Mesenchymal stem cell (in vitro differentiated cells and primary cell): ENCODE data around the gene CFAP70.

Experiments used
- DNase-seq: peaks from one replicate; pipeline ENCODE4 v3.0.0-alpha.2; 2013
- H2AFZ ChIP-seq: one replicate; pipeline ENCODE4 v1.6.1; 2013; ENCODE audit warnings: low read depth, mild to moderate bottlenecking, control low read depth, inconsistent platforms, low read length, moderate library complexity
- H2AK5ac ChIP-seq: 2 replicates; pipeline ENCODE4 v1.6.1; 2013; ENCODE audit warnings: low read length, moderate library complexity, mild to moderate bottlenecking, inconsistent platforms; ENCODE audit not compliant: severe bottlenecking
- H2BK120ac ChIP-seq: one replicate; pipeline ENCODE4 v1.6.1; 2013; ENCODE audit warnings: low read depth, mild to moderate bottlenecking, inconsistent platforms, low read length, moderate library complexity
- H2BK12ac ChIP-seq, 2 experiments: one replicate each; pipeline ENCODE4 v1.6.1; 2013; ENCODE audit warnings: inconsistent platforms in 2 of 2, low read length in 2 of 2, mild to moderate bottlenecking in 2 of 2, moderate library complexity in 2 of 2, control low read depth in 1 of 2
- H2BK15ac ChIP-seq: one replicate; pipeline ENCODE4 v1.6.1; 2013; ENCODE audit warnings: mild to moderate bottlenecking, low read depth, inconsistent platforms; ENCODE audit not compliant: poor library complexity, severe bottlenecking
- H2BK5ac ChIP-seq: 2 replicates; pipeline ENCODE4 v1.6.1; 2013; ENCODE audit warnings: low read depth, mild to moderate bottlenecking, low read length, control low read depth, inconsistent platforms; ENCODE audit not compliant: poor library complexity, severe bottlenecking
- H3K14ac ChIP-seq, 2 experiments: one replicate each; pipeline ENCODE4 v1.6.1; 2013; ENCODE audit warnings: inconsistent platforms in 2 of 2, low read length in 2 of 2, control low read depth in 1 of 2, mild to moderate bottlenecking in 1 of 2, moderate library complexity in 1 of 2
- H3K18ac ChIP-seq, 2 experiments: one replicate each; pipeline ENCODE4 v1.6.1; 2013; ENCODE audit warnings: inconsistent platforms in 2 of 2, low read length in 2 of 2, control low read depth in 1 of 2, low read depth in 1 of 2, mild to moderate bottlenecking in 1 of 2
- H3K23ac ChIP-seq, 2 experiments: one replicate each; pipeline ENCODE4 v1.6.1; 2013; ENCODE audit warnings: inconsistent platforms in 2 of 2, low read length in 2 of 2, mild to moderate bottlenecking in 2 of 2, moderate library complexity in 2 of 2, control low read depth in 1 of 2
- H3K27ac ChIP-seq: 2 replicates; pipeline ENCODE4 v1.5.1; 2013; ENCODE audit warnings: mild to moderate bottlenecking, moderate library complexity, low read length, control low read depth, inconsistent platforms; ENCODE audit not compliant: poor library complexity, severe bottlenecking
- H3K27me3 ChIP-seq, 2 experiments: 2 replicates each; pipeline versions ENCODE4 v1.6.1 to v1.7.0; 2013; ENCODE audit warnings: low read length in 2 of 2, mild to moderate bottlenecking in 2 of 2, moderate library complexity in 2 of 2, control low read depth in 1 of 2, inconsistent platforms in 1 of 2; ENCODE audit not compliant: control insufficient read depth in 1 of 2, insufficient read depth in 1 of 2
- H3K36me3 ChIP-seq, 2 experiments: 2 replicates each; pipeline versions ENCODE4 v1.6.1 to v1.7.0; 2013; ENCODE audit warnings: low read length in 2 of 2, control low read depth in 1 of 2, inconsistent platforms in 1 of 2, low read depth in 1 of 2, mild to moderate bottlenecking in 1 of 2; ENCODE audit not compliant: insufficient read depth in 2 of 2, control insufficient read depth in 1 of 2
- H3K4ac ChIP-seq, 2 experiments: one replicate each; pipeline ENCODE4 v1.6.1; 2013; ENCODE audit warnings: inconsistent platforms in 2 of 2, low read length in 2 of 2, mild to moderate bottlenecking in 2 of 2, moderate library complexity in 2 of 2, control low read depth in 1 of 2, low read depth in 1 of 2
- H3K4me1 ChIP-seq: 2 replicates; pipeline ENCODE4 v1.6.1; 2013; ENCODE audit warnings: low read depth, low read length, control low read depth; ENCODE audit not compliant: control insufficient read depth, insufficient read depth
- H3K4me2 ChIP-seq: 2 replicates; pipeline ENCODE4 v1.6.1; 2013; ENCODE audit warnings: low read length, mild to moderate bottlenecking, inconsistent platforms; ENCODE audit not compliant: poor library complexity, severe bottlenecking
- H3K4me3 ChIP-seq, 2 experiments: 2 replicates each; pipeline versions ENCODE4 v1.5.1 to v1.7.0; 2013; ENCODE audit warnings: low read length in 2 of 2, mild to moderate bottlenecking in 2 of 2, control low read depth in 1 of 2, low read depth in 1 of 2; ENCODE audit not compliant: insufficient read depth in 1 of 2
- H3K79me1 ChIP-seq: replicated peaks from 2 replicates; pipeline ENCODE4 v1.6.1; 2013; ENCODE audit warnings: mild to moderate bottlenecking, control low read depth, low read length, inconsistent platforms; ENCODE audit not compliant: poor library complexity, severe bottlenecking
- H3K9ac ChIP-seq: 2 replicates; pipeline ENCODE4 v1.7.0; 2013; ENCODE audit warnings: mild to moderate bottlenecking, low read length, moderate library complexity
- H3K9me3 ChIP-seq: 2 replicates; pipeline ENCODE4 v1.7.0; 2013; ENCODE audit warnings: mild to moderate bottlenecking, low read length; ENCODE audit not compliant: control insufficient read depth
- H4K8ac ChIP-seq: one replicate; pipeline ENCODE4 v1.6.1; 2013; ENCODE audit warnings: inconsistent platforms, mild to moderate bottlenecking, low read length, moderate library complexity
- H4K91ac ChIP-seq: one replicate; pipeline ENCODE4 v1.6.1; 2013; ENCODE audit warnings: mild to moderate bottlenecking, low read length, inconsistent platforms
- WGBS: methylation state at CpG from one replicate; pipeline ENCODE4 v1.1.7; 2013; ENCODE audit warnings: mixed read lengths; 5-methylcytosine and 5-hydroxymethylcytosine counted together

Gene CFAP70

GRCh38 chr10:73296946-73297345 lies 61.7 kb downstream of the CFAP70 start:
- H3K79me1 ChIP-seq = no peaks in the 10 kb centered on the region
- no peak overlapping the region for H3K4ac ChIP-seq
- no peak overlapping the region for H2BK5ac ChIP-seq
- no peak overlapping the region for H3K9ac ChIP-seq
- DNase-seq = no peak
- H3K14ac ChIP-seq = no peak overlapping the region
- H3K27me3 ChIP-seq = no peaks in the 10 kb centered on the region
- H4K91ac ChIP-seq = no peak overlapping the region
- no peak overlapping the region for H2BK12ac ChIP-seq
- H3K18ac ChIP-seq = no peak overlapping the region
- no peak overlapping the region for H2BK120ac ChIP-seq
- no peak overlapping the region for H3K27ac ChIP-seq
- H3K4me2 ChIP-seq = no peak overlapping the region
- no peak overlapping the region for H2AK5ac ChIP-seq
- no peak overlapping the region for H3K23ac ChIP-seq
- H4K8ac ChIP-seq = no peak overlapping the region
- peaks cover 0 to 4% of the 10 kb centered on the region in 2 experiments for H3K36me3 ChIP-seq
- no peak overlapping the region for H2BK15ac ChIP-seq
- no peaks in the 10 kb centered on the region for H3K9me3 ChIP-seq
- no peak overlapping the region for H2AFZ ChIP-seq
- no peak overlapping the region for H3K4me3 ChIP-seq
- H3K4me1 ChIP-seq = no peaks in the 10 kb centered on the region
- WGBS = 83% methylated on average over 2 of the region's 3 CpGs

GRCh38 chr10:73293461-73293860 lies 65.2 kb downstream of the CFAP70 start:
- Histone ChIP-seq H4K8ac (no peak overlapping the region), H2BK12ac (no peak overlapping the region)

GRCh38 chr10:73289958-73290357 lies 68.7 kb downstream of the CFAP70 start:
- Histone ChIP-seq H3K27me3 (no peaks in the 10 kb centered on the region), H3K4ac (no peak overlapping the region), H4K8ac (no peak overlapping the region), H2BK12ac (no peak overlapping the region), H3K18ac (no peak overlapping the region), H3K4me3 (no peak overlapping the region), H3K36me3 (no peaks in the 10 kb centered on the region), H4K91ac (no peak overlapping the region), H2BK5ac (no peak overlapping the region), H3K79me1 (no peaks in the 10 kb centered on the region), H3K9ac (no peak overlapping the region), H2AK5ac (no peak overlapping the region), H3K23ac (no peak overlapping the region), H2AFZ (no peak overlapping the region), H2BK120ac (no peak overlapping the region), H3K4me1 (no peaks in the 10 kb centered on the region), H3K4me2 (no peak overlapping the region), H3K14ac (no peak overlapping the region), H2BK15ac (no peak overlapping the region), H3K27ac (no peak overlapping the region), H3K9me3 (no peaks in the 10 kb centered on the region)
- DNase-seq = no peak
- WGBS = no CpG with 5 or more reads among the region's 1 CpG

More at GRCh38 chr10:73293461-73293860, 65.2 kb downstream of the CFAP70 start:
- Histone ChIP-seq H3K4me1 (no peaks in the 10 kb centered on the region), H2BK5ac (no peak overlapping the region), H3K27ac (no peak overlapping the region), H4K91ac (no peak overlapping the region), H3K27me3 (no peaks in the 10 kb centered on the region), H3K4me2 (no peak overlapping the region), H2AFZ (no peak overlapping the region), H3K4ac (no peak overlapping the region), H3K79me1 (no peaks in the 10 kb centered on the region), H3K23ac (no peak overlapping the region), H3K36me3 (peaks cover 0 to 4% of the 10 kb centered on the region in 2 experiments), H3K9ac (no peak overlapping the region), H3K4me3 (no peak overlapping the region), H2AK5ac (no peak overlapping the region), H3K14ac (no peak overlapping the region), H2BK15ac (no peak overlapping the region), H2BK120ac (no peak overlapping the region), H3K18ac (no peak overlapping the region), H3K9me3 (no peaks in the 10 kb centered on the region)
- DNase-seq = no peak
- WGBS = 76% methylated on average over 3 of the region's 3 CpGs

GRCh38 chr10:73287441-73287840 lies 71.2 kb downstream of the CFAP70 start:
- H3K9me3 ChIP-seq = no peaks in the 10 kb centered on the region
- H3K4me2 ChIP-seq = no peak overlapping the region
- no peak overlapping the region for H4K91ac ChIP-seq
- H2BK15ac ChIP-seq = no peak overlapping the region
- no peak overlapping the region for H3K9ac ChIP-seq
- H3K23ac ChIP-seq = no peak overlapping the region
- no peak overlapping the region for H3K27ac ChIP-seq
- H3K4ac ChIP-seq = no peak overlapping the region
- no peaks in the 10 kb centered on the region for H3K4me1 ChIP-seq
- no peak overlapping the region for H2BK5ac ChIP-seq
- H4K8ac ChIP-seq = no peak overlapping the region
- no peak overlapping the region for H3K4me3 ChIP-seq
- no peak for DNase-seq
- H3K79me1 ChIP-seq = no peaks in the 10 kb centered on the region
- no peaks in the 10 kb centered on the region for H3K27me3 ChIP-seq
- no peak overlapping the region for H2BK120ac ChIP-seq
- H2AFZ ChIP-seq = no peak overlapping the region
- WGBS = no CpG with 5 or more reads among the region's 1 CpG
- H2AK5ac ChIP-seq = no peak overlapping the region
- no peak overlapping the region for H2BK12ac ChIP-seq
- no peaks in the 10 kb centered on the region for H3K36me3 ChIP-seq
- no peak overlapping the region for H3K18ac ChIP-seq
- H3K14ac ChIP-seq = no peak overlapping the region
